GM23338 (cell line): ENCODE results near the gene TTC38. TPM values are rescaled to one million over a fixed set of nuclear protein-coding genes. Genes with fewer than 3 reads are reported as not detected.

Experiments
- ATAC-seq: fragments of 200-7000 bp; cut with Tn5 transposase; 3 replicates; pipeline ENCODE4 v1.9.1; 2020
- DNase-seq: peaks from one replicate; pipeline ENCODE4 v3.0.0-alpha.2; 2015; ENCODE audit warnings: low spot score
- H2AFZ ChIP-seq: fragments of 200-600 bp; sonication (generic); 2 replicates; pipeline ENCODE4 v1.8.0; 2016; ENCODE audit warnings: antibody characterized with exemption, mild to moderate bottlenecking, moderate library complexity
- H3F3A ChIP-seq: fragments of 200-600 bp; sonication (generic); replicated peaks from 2 replicates; pipeline ENCODE4 v1.8.0; 2017; ENCODE audit warnings: antibody characterized with exemption, mixed run types, low read depth
- H3K27ac ChIP-seq: fragments of 200-600 bp; sonication (generic); 2 replicates; pipeline ENCODE4 v1.6.1; 2016; ENCODE audit warnings: low read depth
- H3K27me3 ChIP-seq: fragments of 200-600 bp; sonication (generic); 2 replicates; pipeline ENCODE4 v1.8.0; 2016; ENCODE audit warnings: mild to moderate bottlenecking, mixed run types, moderate library complexity; ENCODE audit not compliant: insufficient read depth
- H3K36me3 ChIP-seq: fragments of 200-600 bp; sonication (generic); 2 replicates; pipeline ENCODE4 v1.8.0; 2016; ENCODE audit warnings: mild to moderate bottlenecking; ENCODE audit not compliant: insufficient read depth
- H3K4me1 ChIP-seq: fragments of 200-600 bp; sonication (generic); 2 replicates; pipeline ENCODE4 v1.8.0; 2016; ENCODE audit warnings: mild to moderate bottlenecking, moderate library complexity; ENCODE audit not compliant: insufficient read depth
- H3K4me2 ChIP-seq: fragments of 200-600 bp; sonication (generic); 2 replicates; pipeline ENCODE4 v1.7.1; 2017; ENCODE audit warnings: mixed run types
- H3K4me3 ChIP-seq: fragments of 200-600 bp; sonication (generic); 2 replicates; pipeline ENCODE4 v1.6.1; 2016; ENCODE audit warnings: mixed run types
- H3K79me2 ChIP-seq: fragments of 200-600 bp; sonication (generic); replicated peaks from 2 replicates; pipeline ENCODE4 v1.8.0; 2017; ENCODE audit warnings: mild to moderate bottlenecking; ENCODE audit not compliant: insufficient read depth
- H3K9me2 ChIP-seq: fragments of 200-600 bp; sonication (generic); 2 replicates; pipeline ENCODE4 v1.8.0; 2017; ENCODE audit not compliant: insufficient read depth
- H4K20me1 ChIP-seq: fragments of 200-600 bp; sonication (generic); replicated peaks from 2 replicates; pipeline ENCODE4 v1.8.0; 2017; ENCODE audit warnings: mild to moderate bottlenecking; ENCODE audit not compliant: insufficient read depth
- H3K27ac Mint-ChIP-seq: 2 replicates; pipeline ENCODE4 v1.8.0; 2020; ENCODE audit warnings: inconsistent platforms, mild to moderate bottlenecking, moderate library complexity, mixed read lengths
- H3K27me3 Mint-ChIP-seq: 3 replicates; pipeline ENCODE4 v1.8.0; 2022; ENCODE audit warnings: low read depth, mild to moderate bottlenecking, moderate library complexity, mixed read lengths, inconsistent platforms; ENCODE audit not compliant: insufficient read depth, poor library complexity
- H3K36me3 Mint-ChIP-seq: 3 replicates; pipeline ENCODE4 v1.8.0; 2021; ENCODE audit warnings: low read depth, mild to moderate bottlenecking, inconsistent platforms, moderate library complexity, mixed read lengths
- H3K4me1 Mint-ChIP-seq: 3 replicates; pipeline ENCODE4 v1.8.0; 2020; ENCODE audit warnings: mild to moderate bottlenecking, inconsistent platforms, mixed read lengths
- H3K4me3 Mint-ChIP-seq: 3 replicates; pipeline ENCODE4 v1.8.0; 2021; ENCODE audit warnings: moderate library complexity, mild to moderate bottlenecking, inconsistent platforms, mixed read lengths
- H3K9me3 Mint-ChIP-seq: 3 replicates; pipeline ENCODE4 v1.8.0; 2020; ENCODE audit warnings: moderate library complexity, mild to moderate bottlenecking, inconsistent platforms, mixed read lengths
- ETS1 ChIP-seq: IDR thresholded peaks from 2 replicates; pipeline ENCODE4 v1.6.1; 2016; ENCODE audit warnings: antibody characterized with exemption
- EZH2 ChIP-seq: fragments of 200-600 bp; sonication (generic); IDR thresholded peaks from one replicate; pipeline ENCODE4 v1.8.0; 2017; ENCODE audit warnings: antibody characterized with exemption, mild to moderate bottlenecking, low read depth; ENCODE audit not compliant: unreplicated experiment
- EZH2phosphoT487 ChIP-seq: fragments of 200-600 bp; sonication (generic); IDR thresholded peaks from one replicate; pipeline ENCODE4 v1.8.1; 2018; ENCODE audit warnings: antibody characterized with exemption; ENCODE audit not compliant: unreplicated experiment
- JUNB ChIP-seq: IDR thresholded peaks from one replicate; pipeline ENCODE4 v1.6.1; 2016; ENCODE audit warnings: antibody characterized with exemption; ENCODE audit not compliant: unreplicated experiment
- POLR2AphosphoS5 ChIP-seq: IDR thresholded peaks from 2 replicates; pipeline ENCODE4 v1.6.1; 2016; ENCODE audit warnings: antibody characterized with exemption, low read depth
- ZNF114 ChIP-seq: fragments of 250-450 bp; sonication (Bioruptor Pico); IDR thresholded peaks from 2 replicates; pipeline ENCODE4 v1.5.0; 2020; ENCODE audit warnings: mild to moderate bottlenecking, moderate library complexity
- ZNF331 ChIP-seq: fragments of 250-450 bp; sonication (Bioruptor Pico); IDR thresholded peaks from 2 replicates; pipeline ENCODE4 v1.5.0; 2020; ENCODE audit warnings: low read depth, mild to moderate bottlenecking, moderate library complexity
- polyA plus RNA-seq: library from polyadenylated mRNA; unstranded; fragments of >200 nt; fragmentation: Nextera tagmentation; extraction: Ambion mirVana; gene quantifications from 2 replicates; pipeline ENCODE4 v1.2.1, GENCODE V29; 2016
- total RNA-seq: library from RNA; depleted of rRNA; stranded (reverse); fragments of >200 nt; shearing (Covaris generic); gene quantifications from 2 replicates; pipeline ENCODE4 v1.2.3, GENCODE V29; 2014
- TF ChIP-seq, protein P1 (sequence below): IDR thresholded peaks from one replicate; pipeline ENCODE4 v1.6.1; 2018; ENCODE audit warnings: antibody characterized with exemption; ENCODE audit not compliant: unreplicated experiment
- TF ChIP-seq, protein P2 (sequence below), 2 experiments: fragments of 200-600 bp in 1 of 2; sonication (generic) in 1 of 2; conservative IDR thresholded peaks; 2 replicates each; pipeline versions ENCODE4 v1.5.1 to v1.6.1; 2016 to 2017; ENCODE audit warnings: antibody characterized with exemption in 2 of 2, low read depth in 2 of 2, mild to moderate bottlenecking in 2 of 2, moderate library complexity in 1 of 2

TTC38 gene
- total and polyA plus RNA-seq, 2 experiments from 2014 or later: 11.8 to 46.6 TPM

DNA sequence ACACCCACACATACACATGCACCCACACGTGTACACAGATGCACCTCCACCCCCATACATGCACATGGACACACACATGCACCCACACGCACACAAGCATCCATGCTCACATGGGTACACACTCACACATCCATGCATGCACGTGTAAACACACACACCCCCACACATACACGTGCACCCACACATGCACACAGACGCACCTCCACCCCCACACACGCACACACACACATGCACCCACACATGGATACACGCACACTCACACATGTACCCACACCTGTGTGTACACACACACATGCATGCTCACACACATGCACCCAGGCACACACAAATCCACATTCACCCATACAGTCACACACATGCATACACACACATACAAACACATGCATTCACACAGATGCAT lies 42.2 kb upstream of the TTC38 start:
- DNase-seq (no peak), ATAC-seq (no peak)
- Histone ChIP-seq H3K4me3 (no peak overlapping the region), H2AFZ (no peak overlapping the region), H3K36me3 (no peaks in the 10 kb centered on the region), H3K4me1 (no peaks in the 10 kb centered on the region), H3F3A (peaks cover 10% of the 10 kb centered on the region; the same call in 1 of the 2 replicates), H3K27me3 (no peaks in the 10 kb centered on the region), H3K79me2 (no peaks in the 10 kb centered on the region), H3K9me2 (no peaks in the 10 kb centered on the region), H3K4me2 (no peak overlapping the region), H4K20me1 (no peaks in the 10 kb centered on the region), H3K27ac (no peak overlapping the region)
- H3K9me3 Mint-ChIP-seq: no peaks in the 10 kb centered on the region; the same call in 2 of the 3 replicates
- H3K36me3 Mint-ChIP-seq: no peaks in the 10 kb centered on the region
- no peak overlapping the region for H3K4me3 Mint-ChIP-seq
- TF ChIP-seq, protein P1, sequence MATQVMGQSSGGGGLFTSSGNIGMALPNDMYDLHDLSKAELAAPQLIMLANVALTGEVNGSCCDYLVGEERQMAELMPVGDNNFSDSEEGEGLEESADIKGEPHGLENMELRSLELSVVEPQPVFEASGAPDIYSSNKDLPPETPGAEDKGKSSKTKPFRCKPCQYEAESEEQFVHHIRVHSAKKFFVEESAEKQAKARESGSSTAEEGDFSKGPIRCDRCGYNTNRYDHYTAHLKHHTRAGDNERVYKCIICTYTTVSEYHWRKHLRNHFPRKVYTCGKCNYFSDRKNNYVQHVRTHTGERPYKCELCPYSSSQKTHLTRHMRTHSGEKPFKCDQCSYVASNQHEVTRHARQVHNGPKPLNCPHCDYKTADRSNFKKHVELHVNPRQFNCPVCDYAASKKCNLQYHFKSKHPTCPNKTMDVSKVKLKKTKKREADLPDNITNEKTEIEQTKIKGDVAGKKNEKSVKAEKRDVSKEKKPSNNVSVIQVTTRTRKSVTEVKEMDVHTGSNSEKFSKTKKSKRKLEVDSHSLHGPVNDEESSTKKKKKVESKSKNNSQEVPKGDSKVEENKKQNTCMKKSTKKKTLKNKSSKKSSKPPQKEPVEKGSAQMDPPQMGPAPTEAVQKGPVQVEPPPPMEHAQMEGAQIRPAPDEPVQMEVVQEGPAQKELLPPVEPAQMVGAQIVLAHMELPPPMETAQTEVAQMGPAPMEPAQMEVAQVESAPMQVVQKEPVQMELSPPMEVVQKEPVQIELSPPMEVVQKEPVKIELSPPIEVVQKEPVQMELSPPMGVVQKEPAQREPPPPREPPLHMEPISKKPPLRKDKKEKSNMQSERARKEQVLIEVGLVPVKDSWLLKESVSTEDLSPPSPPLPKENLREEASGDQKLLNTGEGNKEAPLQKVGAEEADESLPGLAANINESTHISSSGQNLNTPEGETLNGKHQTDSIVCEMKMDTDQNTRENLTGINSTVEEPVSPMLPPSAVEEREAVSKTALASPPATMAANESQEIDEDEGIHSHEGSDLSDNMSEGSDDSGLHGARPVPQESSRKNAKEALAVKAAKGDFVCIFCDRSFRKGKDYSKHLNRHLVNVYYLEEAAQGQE: no peak
- no peak for TF ChIP-seq ZNF114 (CRISPR knock-in tag)
- no peak for TF ChIP-seq JUNB
- TF ChIP-seq EZH2: no peak
- TF ChIP-seq ZNF331 (CRISPR knock-in tag): no peak
- no peak for TF ChIP-seq POLR2AphosphoS5
- H3K27ac Mint-ChIP-seq: no peak overlapping the region
- H3K4me1 Mint-ChIP-seq: peaks cover 10% of the 10 kb centered on the region
- H3K27me3 Mint-ChIP-seq: peaks cover 10% of the 10 kb centered on the region

- peaks cover 12% of the 10 kb centered on the region for H3K27me3 Mint-ChIP-seq
- H3K9me3 Mint-ChIP-seq: no peaks in the 10 kb centered on the region; the same call in 2 of the 3 replicates
- no peak overlapping the region for H3K4me3 Mint-ChIP-seq
- H3K9me2 ChIP-seq: no peaks in the 10 kb centered on the region
- no peaks in the 10 kb centered on the region for H4K20me1 ChIP-seq
- no peak overlapping the region for H3K4me2 ChIP-seq
- H3K4me1 ChIP-seq: no peaks in the 10 kb centered on the region
- no peaks in the 10 kb centered on the region for H3K27me3 ChIP-seq
- DNase-seq: no peak
- no peak overlapping the region for H3K4me3 ChIP-seq
- H3K79me2 ChIP-seq: no peaks in the 10 kb centered on the region
- H3F3A ChIP-seq: peaks cover 10% of the 10 kb centered on the region; the same call in 1 of the 2 replicates
- no peak overlapping the region for H3K27ac Mint-ChIP-seq
- no peaks in the 10 kb centered on the region for H3K36me3 ChIP-seq
- peaks cover 10% of the 10 kb centered on the region for H3K4me1 Mint-ChIP-seq
- H2AFZ ChIP-seq: no peak overlapping the region
- ATAC-seq: no peak
- H3K27ac ChIP-seq: no peak overlapping the region
- H3K36me3 Mint-ChIP-seq: no peaks in the 10 kb centered on the region
- TF ChIP-seq EZH2phosphoT487: no peak
- TF ChIP-seq ZNF331 (CRISPR knock-in tag): no peak
- TF ChIP-seq EZH2: no peak
- TF ChIP-seq JUNB: no peak
- TF ChIP-seq, protein P1: no peak
- TF ChIP-seq, protein P2, sequence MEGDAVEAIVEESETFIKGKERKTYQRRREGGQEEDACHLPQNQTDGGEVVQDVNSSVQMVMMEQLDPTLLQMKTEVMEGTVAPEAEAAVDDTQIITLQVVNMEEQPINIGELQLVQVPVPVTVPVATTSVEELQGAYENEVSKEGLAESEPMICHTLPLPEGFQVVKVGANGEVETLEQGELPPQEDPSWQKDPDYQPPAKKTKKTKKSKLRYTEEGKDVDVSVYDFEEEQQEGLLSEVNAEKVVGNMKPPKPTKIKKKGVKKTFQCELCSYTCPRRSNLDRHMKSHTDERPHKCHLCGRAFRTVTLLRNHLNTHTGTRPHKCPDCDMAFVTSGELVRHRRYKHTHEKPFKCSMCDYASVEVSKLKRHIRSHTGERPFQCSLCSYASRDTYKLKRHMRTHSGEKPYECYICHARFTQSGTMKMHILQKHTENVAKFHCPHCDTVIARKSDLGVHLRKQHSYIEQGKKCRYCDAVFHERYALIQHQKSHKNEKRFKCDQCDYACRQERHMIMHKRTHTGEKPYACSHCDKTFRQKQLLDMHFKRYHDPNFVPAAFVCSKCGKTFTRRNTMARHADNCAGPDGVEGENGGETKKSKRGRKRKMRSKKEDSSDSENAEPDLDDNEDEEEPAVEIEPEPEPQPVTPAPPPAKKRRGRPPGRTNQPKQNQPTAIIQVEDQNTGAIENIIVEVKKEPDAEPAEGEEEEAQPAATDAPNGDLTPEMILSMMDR (conservative IDR thresholded peaks at IDR 0.05; ENCODE audit: low read depth in 2 of 2): no peak
- TF ChIP-seq ETS1: no peak
Observed at GRCh38 chr22:46226577-46226976, 41.2 kb upstream of the TTC38 start.
